ENCODE measurements around the gene NFASC. TPM values are rescaled to one million over a fixed set of nuclear protein-coding genes. Genes with fewer than 3 reads are reported as not detected.

Gene NFASC
- total and polyA plus RNA-seq, 2 donors from 2014 or later = 23.2 to 29.9 TPM

- TF ChIP-seq CTCF (IDR thresholded peaks at IDR 0.05; ENCODE audit: borderline replicate concordance, extremely low read depth, insufficient read depth) = no peak
- Histone ChIP-seq H3K9me3 (ENCODE audit: control insufficient read depth in 2 of 3, insufficient read depth in 1 of 3, low read length in 3 of 3) (no peaks in the 10 kb centered on the region), H3K4me1 (ENCODE audit: control insufficient read depth in 2 of 3, insufficient read depth in 2 of 3, low read depth in 1 of 3, low read length in 3 of 3) (peaks cover 0 to 7% (median 5%) of the 10 kb centered on the region in 3 donors), H3K4me3 (ENCODE audit: low read length in 3 of 3) (no peak overlapping the region), H3K27me3 (ENCODE audit: control insufficient read depth, insufficient read depth, low read length) (peaks cover 11% of the 10 kb centered on the region), H3K27ac (ENCODE audit: low read depth in 2 of 2, low read length in 2 of 2) (no peak overlapping the region), H3K36me3 (ENCODE audit: control insufficient read depth in 2 of 3, insufficient read depth in 3 of 3, low read length in 3 of 3) (no peaks in the 10 kb centered on the region), H3K9ac (ENCODE audit: low read length in 3 of 3) (no peak overlapping the region)
- intact Hi-C loops (cut with DNase I) = no loop called here
- DNase-seq = no peak
- no peak for FAIRE-seq
These were observed 171.6 kb downstream of the NFASC start for GRCh38 chr1:205041998-205042910.

- H3K9ac ChIP-seq (ENCODE audit: low read length in 3 of 3) = no peak within 1 kb of the TSS
- H3K27me3 ChIP-seq (ENCODE audit: control insufficient read depth, insufficient read depth, low read length) = peaks cover 11% of the 10 kb centered on the region
- no peak within 1 kb of the TSS for H3K27ac ChIP-seq (ENCODE audit: low read depth in 2 of 2, low read length in 2 of 2)
- FAIRE-seq = no peak
- peaks cover 0 to 7% (median 5%) of the 10 kb centered on the region in 3 donors for H3K4me1 ChIP-seq (ENCODE audit: control insufficient read depth in 2 of 3, insufficient read depth in 2 of 3, low read depth in 1 of 3, low read length in 3 of 3)
- H3K9me3 ChIP-seq (ENCODE audit: control insufficient read depth in 2 of 3, insufficient read depth in 1 of 3, low read length in 3 of 3) = no peaks in the 10 kb centered on the region
- H3K4me3 ChIP-seq (ENCODE audit: low read length in 3 of 3) = no peak within 1 kb of the TSS
- no peaks in the 10 kb centered on the region for H3K36me3 ChIP-seq (ENCODE audit: control insufficient read depth in 2 of 3, insufficient read depth in 3 of 3, low read length in 3 of 3)
- intact Hi-C loops (cut with DNase I) = no loop called here
- no peak for DNase-seq
- no peak for TF ChIP-seq CTCF (IDR thresholded peaks at IDR 0.05; ENCODE audit: borderline replicate concordance, extremely low read depth, insufficient read depth)
These were observed 172.5 kb downstream of the NFASC start, which contains the start of gene CNTN2 for GRCh38 chr1:205042911-205043806. TSS of gene CNTN2 (plus strand) at chr1:205043212. CDS start at chr1:205053186, 9,974 bp downstream.

GRCh38 chr1:205043866-205044265, 173.2 kb downstream of the NFASC start:
- Histone ChIP-seq H3K36me3 (ENCODE audit: control insufficient read depth in 2 of 3, insufficient read depth in 3 of 3, low read length in 3 of 3) (no peaks in the 10 kb centered on the region), H3K27ac (ENCODE audit: low read depth in 2 of 2, low read length in 2 of 2) (no peak overlapping the region), H3K27me3 (ENCODE audit: control insufficient read depth, insufficient read depth, low read length) (peaks cover 11% of the 10 kb centered on the region), H3K9me3 (ENCODE audit: control insufficient read depth in 2 of 3, insufficient read depth in 1 of 3, low read length in 3 of 3) (no peaks in the 10 kb centered on the region), H3K9ac (ENCODE audit: low read length in 3 of 3) (no peak overlapping the region), H3K4me3 (ENCODE audit: low read length in 3 of 3) (no peak overlapping the region), H3K4me1 (ENCODE audit: control insufficient read depth in 2 of 3, insufficient read depth in 2 of 3, low read depth in 1 of 3, low read length in 3 of 3) (peaks cover 0 to 7% (median 5%) of the 10 kb centered on the region in 3 donors)
- intact Hi-C loops (cut with DNase I) = no loop called here
- FAIRE-seq = no peak
- TF ChIP-seq CTCF (IDR thresholded peaks at IDR 0.05; ENCODE audit: borderline replicate concordance, extremely low read depth, insufficient read depth) = no peak
- no peak for DNase-seq

Measured in kidney (tissue), 14 donors.